Endodermal cell (in vitro differentiated cells): ENCODE measurements around the gene KIAA1671. TPM values are rescaled to one million over a fixed set of nuclear protein-coding genes. Genes with fewer than 3 reads are reported as not detected.
A peak's percentile ranks its signal among the peaks of the same experiment; 100 is the strongest.
"Not testable (repeated sequence)": the region's sequence is repeated elsewhere in the genome, so short reads cannot be mapped to it uniquely, and the experiment has no call there.

ENCODE experiments used
- DNase-seq: peaks from one replicate; pipeline ENCODE4 v3.0.0-alpha.2; 2017
- H3K27ac ChIP-seq: 2 replicates; pipeline ENCODE4 v1.5.1; 2013; ENCODE audit warnings: mild to moderate bottlenecking, low read depth, low read length, moderate library complexity
- H3K27me3 ChIP-seq: 2 replicates; pipeline ENCODE4 v1.6.1; 2013; ENCODE audit warnings: mild to moderate bottlenecking, low read length, moderate library complexity; ENCODE audit not compliant: insufficient read depth, control insufficient read depth, poor library complexity, severe bottlenecking
- H3K36me3 ChIP-seq: 2 replicates; pipeline ENCODE4 v1.7.0; 2013; ENCODE audit warnings: mild to moderate bottlenecking, low read length, moderate library complexity; ENCODE audit not compliant: control insufficient read depth, insufficient read depth
- H3K4me1 ChIP-seq: one replicate; pipeline ENCODE4 v1.7.0; 2013; ENCODE audit warnings: low read length; ENCODE audit not compliant: control insufficient read depth, insufficient read depth
- H3K4me3 ChIP-seq: 2 replicates; pipeline ENCODE4 v1.5.1; 2013; ENCODE audit warnings: mild to moderate bottlenecking, low read length, moderate library complexity
- H3K9ac ChIP-seq: 2 replicates; pipeline ENCODE4 v1.6.1; 2013; ENCODE audit warnings: mild to moderate bottlenecking, low read length, moderate library complexity; ENCODE audit not compliant: poor library complexity, severe bottlenecking; ENCODE audit errors: extremely low read depth
- H3K9me3 ChIP-seq: 2 replicates; pipeline ENCODE4 v1.6.1; 2013; ENCODE audit warnings: mild to moderate bottlenecking, low read length, moderate library complexity; ENCODE audit not compliant: control insufficient read depth
- H3K27ac Mint-ChIP-seq: 2 replicates; pipeline ENCODE4 v1.8.0; 2020; ENCODE audit warnings: mixed read lengths
- H3K27me3 Mint-ChIP-seq: 2 replicates; pipeline ENCODE4 v1.8.0; 2021; ENCODE audit warnings: mild to moderate bottlenecking, mixed read lengths; ENCODE audit not compliant: insufficient read depth
- H3K36me3 Mint-ChIP-seq: 2 replicates; pipeline ENCODE4 v1.8.0; 2020; ENCODE audit warnings: low read depth, mixed read lengths
- H3K4me1 Mint-ChIP-seq: 2 replicates; pipeline ENCODE4 v1.8.0; 2020; ENCODE audit warnings: mixed read lengths
- H3K4me3 Mint-ChIP-seq: 2 replicates; pipeline ENCODE4 v1.8.0; 2020; ENCODE audit warnings: mild to moderate bottlenecking, moderate library complexity, mixed read lengths
- H3K9me3 Mint-ChIP-seq: 2 replicates; pipeline ENCODE4 v1.8.0; 2020; ENCODE audit warnings: mild to moderate bottlenecking, mixed read lengths
- CTCF ChIP-seq: fragments of 200-600 bp; sonication (generic); conservative IDR thresholded peaks from 2 replicates; pipeline ENCODE4 v1.5.0; 2021; ENCODE audit warnings: antibody characterized with exemption, mild to moderate bottlenecking
- WGBS, 2 experiments: methylation state at CpG; one replicate each; pipeline versions ENCODE4 v1.1.5 to v1.1.7; 2013; ENCODE audit warnings: missing lambda C conversion rate in 2 of 2, mixed read lengths in 1 of 2; ENCODE audit not compliant: insufficient coverage in 1 of 2, insufficient read length in 1 of 2; 5-methylcytosine and 5-hydroxymethylcytosine counted together
- long read RNA-seq, 4 experiments: library from polyadenylated mRNA in 2 of 4; library from RNA in 1 of 4; library from capped mRNA in 1 of 4; stranded (forward) in 3 of 4; unstranded in 1 of 4; transcript quantifications; one replicate each; pipeline ENCODE4 v2.0.0, GENCODE V29; 2020 to 2021; ENCODE audit warnings: inconsistent platforms in 1 of 4
- polyA plus RNA-seq, 2 experiments: library from polyadenylated mRNA; stranded (reverse); fragments of 50-300 nt; gene quantifications; one replicate each; pipeline ENCODE4 v1.2.3, GENCODE V29; 2013
- total RNA-seq, 2 donors: library from RNA; stranded (reverse); fragmentation: NEBNext Ultra II Directional in 1 of 2; extraction: Animal tissue kit (Norgen Biotek cat#: 25700) in 1 of 2; gene quantifications; 2 replicates in 1 of 2; 3 replicates in 1 of 2; pipeline ENCODE4 v1.2.1, GENCODE V29; 2021

Gene KIAA1671
- 10 to 100 TPM; 38.8 to 43.7 TPM for total RNA-seq
- polyA plus RNA-seq (2013, experiment 1 of 2) = 8.8 TPM
- polyA plus RNA-seq (2013, experiment 2 of 2) = 9.4 TPM
- long read RNA-seq, experiment 1, partial matches to known transcripts = 0 of 7 reads
- long read RNA-seq, experiment 1, other reads (novel, unspliced or antisense) = 7 of 7 reads
- long read RNA-seq, experiment 2, partial matches to known transcripts = 9 of 27 reads
- long read RNA-seq, experiment 2, other reads (novel, unspliced or antisense) = 18 of 27 reads
- long read RNA-seq, experiment 3, partial matches to known transcripts = 5 of 12 reads
- long read RNA-seq, experiment 3, other reads (novel, unspliced or antisense) = 7 of 12 reads
- long read RNA-seq, experiment 4 = 0 reads

DNA sequence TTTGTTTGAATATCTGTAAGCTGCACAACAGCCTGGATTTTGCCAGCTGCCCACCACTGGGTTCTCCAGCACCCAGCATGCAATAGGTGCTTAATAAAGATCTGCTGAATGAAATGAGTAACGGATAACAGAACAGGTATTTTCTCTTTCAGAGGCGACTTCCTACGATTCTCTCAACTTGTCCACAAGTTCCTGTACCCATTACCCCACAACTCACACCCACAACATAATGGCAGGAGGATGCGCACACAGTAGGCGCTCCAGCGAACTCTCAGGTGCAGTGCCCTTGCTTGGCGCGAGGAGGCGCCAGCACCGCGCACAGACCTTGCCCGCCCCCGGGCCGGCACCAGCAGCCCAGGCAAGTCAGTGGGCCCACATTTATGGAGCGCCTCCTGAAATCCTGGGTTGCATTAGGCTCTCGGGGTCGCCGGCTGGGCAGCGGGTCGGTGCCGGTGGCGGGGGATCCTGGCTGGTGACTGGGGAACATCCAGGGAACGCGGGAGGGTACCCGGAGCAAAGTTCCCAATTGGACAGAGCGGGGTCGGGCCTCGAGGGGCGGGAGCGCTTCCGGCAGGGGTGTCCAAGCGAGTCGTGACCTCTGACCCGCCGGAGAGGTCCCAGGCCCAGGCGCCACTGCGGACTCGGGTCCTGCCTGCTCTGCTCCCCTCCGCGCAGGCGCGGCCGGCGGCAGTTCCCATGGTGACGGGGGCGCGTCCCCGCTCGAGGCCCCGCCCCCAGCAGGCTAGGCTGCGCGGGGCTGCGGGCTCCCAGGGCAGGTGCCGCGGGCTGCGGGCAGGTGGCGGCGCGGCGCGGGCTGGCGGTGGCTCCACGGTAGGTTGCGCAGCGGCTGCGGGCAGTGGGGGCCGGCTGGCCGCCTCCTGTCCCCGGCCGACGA lies at the start of gene KIAA1671:
KIAA1671 (plus strand) TSS at position 775 of the 895 bp plus-strand sequence. CDS start 75,284 bp downstream, outside the sequence.
- Histone ChIP-seq H3K36me3 (no peaks in the 10 kb centered on the region), H3K4me1 (peaks cover 2% of the 10 kb centered on the region), H3K9me3 (no peaks in the 10 kb centered on the region), H3K4me3 (peak within 1 kb of the TSS; percentile 82), H3K27me3 (no peaks in the 10 kb centered on the region), H3K9ac (peak within 1 kb of the TSS; percentile 87), H3K27ac (peak within 1 kb of the TSS; percentile 21)
- peak within 1 kb of the TSS; percentile 99 for H3K27ac Mint-ChIP-seq
- TF ChIP-seq CTCF = peak; percentile 99
- H3K4me3 Mint-ChIP-seq = peak within 1 kb of the TSS; percentile 99
- no peaks in the 10 kb centered on the region for H3K9me3 Mint-ChIP-seq
- no peaks in the 10 kb centered on the region for H3K27me3 Mint-ChIP-seq
- peak; percentile 99 for DNase-seq
- H3K36me3 Mint-ChIP-seq = peaks cover 15% of the 10 kb centered on the region
- 2 to 7% methylated on average over 14 to 71 of the region's 71 CpGs for WGBS, 2 experiments
- H3K4me1 Mint-ChIP-seq = peaks cover 35% of the 10 kb centered on the region

DNA sequence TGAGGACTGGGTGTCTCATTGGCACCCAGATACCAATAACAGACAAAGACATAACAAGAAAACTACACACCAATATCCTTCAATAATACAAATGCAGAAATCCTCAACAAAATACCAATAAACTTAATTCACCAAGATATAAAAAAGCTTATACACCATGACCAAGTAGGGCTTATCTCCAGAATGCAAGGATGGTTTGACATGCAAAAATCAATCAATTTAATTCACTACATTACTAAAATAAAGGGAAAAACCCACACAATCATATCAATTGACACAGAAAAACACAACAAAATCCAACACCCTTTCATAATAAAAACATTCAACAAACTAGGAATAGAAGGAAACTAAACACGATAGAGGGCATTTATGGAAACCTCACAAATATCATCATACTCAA lies 46.6 kb upstream of the KIAA1671 start:
- DNase-seq = no peak
- Mint-ChIP-seq H3K36me3 (peaks cover 22% of the 10 kb centered on the region), H3K27me3 (no peaks in the 10 kb centered on the region), H3K27ac (no peak overlapping the region), H3K4me1 (no peaks in the 10 kb centered on the region), H3K4me3 (no peak overlapping the region), H3K9me3 (peaks cover 33% of the 10 kb centered on the region)
- TF ChIP-seq CTCF = no peak
- Histone ChIP-seq H3K27ac (no peak overlapping the region), H3K4me1 (no peaks in the 10 kb centered on the region), H3K36me3 (no peaks in the 10 kb centered on the region), H3K4me3 (no peak overlapping the region), H3K9me3 (peaks cover 8% of the 10 kb centered on the region), H3K9ac (no peak overlapping the region), H3K27me3 (no peaks in the 10 kb centered on the region)
- 60 to 100% methylated on average over 1 of the region's 1 CpG for whole genome bisulfite sequencing, 2 experiments

DNA sequence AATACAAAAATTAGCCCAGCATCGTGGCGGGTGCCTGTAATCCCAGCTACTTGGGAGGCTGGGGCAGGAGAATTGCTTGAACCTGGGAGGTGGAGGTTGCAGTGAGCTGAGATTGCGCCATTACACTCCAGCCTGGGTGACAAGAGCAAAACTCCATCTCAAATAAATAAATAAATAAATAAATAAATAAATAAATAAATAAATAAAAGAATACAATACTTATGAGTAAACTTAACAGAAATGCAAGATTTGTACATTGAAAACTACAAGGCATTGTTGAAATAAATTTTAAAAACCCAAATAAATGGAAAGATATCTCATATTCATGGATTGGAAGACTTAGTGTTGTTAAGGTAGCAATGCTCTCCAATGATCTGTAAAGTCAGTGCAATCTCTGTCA lies 45.4 kb upstream of the KIAA1671 start:
- not testable (repeated sequence) for H3K27me3 Mint-ChIP-seq, H3K27ac ChIP-seq, H3K27ac Mint-ChIP-seq, H3K4me3 Mint-ChIP-seq, H3K9me3 ChIP-seq, H3K36me3 ChIP-seq, H3K4me1 ChIP-seq, H3K4me1 Mint-ChIP-seq, H3K9ac ChIP-seq, DNase-seq, H3K27me3 ChIP-seq, H3K4me3 ChIP-seq
- Mint-ChIP-seq H3K36me3 (peaks cover 22% of the 10 kb centered on the region), H3K9me3 (peaks cover 33% of the 10 kb centered on the region)
- WGBS, 2 experiments = 100% methylated on average over 2 of the region's 3 CpGs; no CpG with 5 or more reads in 1 of the 2 experiments
